HUES6 (cell line): ENCODE results near the gene DTD2.

Source experiments
- H3K27ac ChIP-seq: 2 replicates; pipeline ENCODE4 v1.7.0; 2013; ENCODE audit warnings: low read depth, mild to moderate bottlenecking, low read length, inconsistent platforms
- H3K27me3 ChIP-seq: 2 replicates; pipeline ENCODE4 v1.6.1; 2013; ENCODE audit warnings: low read length; ENCODE audit not compliant: control insufficient read depth, insufficient read depth
- H3K36me3 ChIP-seq: 2 replicates; pipeline ENCODE4 v1.6.1; 2013; ENCODE audit warnings: low read length; ENCODE audit not compliant: control insufficient read depth, insufficient read depth
- H3K4me1 ChIP-seq: 2 replicates; pipeline ENCODE4 v1.6.1; 2013; ENCODE audit warnings: low read length; ENCODE audit not compliant: control insufficient read depth, insufficient read depth
- H3K4me3 ChIP-seq: 2 replicates; pipeline ENCODE4 v1.5.1; 2013; ENCODE audit warnings: low read depth, low read length
- H3K9ac ChIP-seq: one replicate; pipeline ENCODE4 v1.6.1; 2013; ENCODE audit warnings: mild to moderate bottlenecking, low read length
- H3K9me3 ChIP-seq: 2 replicates; pipeline ENCODE4 v1.6.1; 2013; ENCODE audit warnings: low read depth, low read length; ENCODE audit not compliant: control insufficient read depth, insufficient read depth

DTD2 gene

DNA sequence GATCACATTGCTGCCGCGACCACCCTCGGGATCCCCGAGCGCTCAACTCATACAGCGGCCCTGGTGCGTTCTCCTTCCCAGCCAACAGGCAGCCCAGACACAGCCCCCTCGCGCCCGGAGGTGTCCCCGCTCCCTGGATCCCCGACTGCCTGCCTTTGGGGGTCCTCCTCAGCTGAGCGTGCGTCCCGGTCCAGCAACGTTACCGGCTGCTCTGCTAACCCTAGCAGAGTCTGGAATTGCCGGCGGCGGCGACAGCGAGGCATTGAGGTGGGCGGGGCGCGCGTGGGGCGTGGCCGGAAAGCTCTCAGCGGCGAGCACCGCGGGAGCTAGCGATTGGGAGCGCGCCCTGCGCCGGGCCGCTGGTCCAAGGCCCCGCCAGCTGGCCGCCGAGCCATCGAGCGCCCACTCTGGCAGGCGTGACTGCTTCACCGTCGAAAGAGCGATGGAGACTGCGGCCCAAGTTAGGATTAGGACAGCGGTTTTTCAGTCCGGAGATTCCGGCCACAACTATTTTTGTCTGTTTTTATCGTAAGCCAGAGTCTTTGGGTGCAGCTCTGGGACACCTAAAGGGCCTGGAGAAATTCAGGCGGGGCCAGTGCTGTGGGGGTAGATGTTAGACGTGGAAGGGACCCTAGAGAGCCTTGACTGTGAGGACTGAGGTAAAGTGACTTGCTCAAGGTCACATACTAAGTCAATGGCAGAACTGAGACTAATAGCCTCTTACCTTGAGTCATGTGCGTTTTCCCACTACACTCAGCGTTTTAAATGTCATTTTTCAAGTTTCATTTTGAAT is 36.8 kb downstream of the DTD2 start, which contains the start of gene HEATR5A:
TSS of gene HEATR5A (minus strand) at position 232 of the 793 bp plus-strand sequence. CDS start 17,575 bp downstream, outside the sequence.
- Histone ChIP-seq H3K9me3 (no peaks in the 10 kb centered on the region), H3K27ac (no peak within 1 kb of the TSS; the same call in 1 of the 2 replicates), H3K9ac (peak within 1 kb of the TSS; percentile 86), H3K27me3 (no peaks in the 10 kb centered on the region), H3K36me3 (no peaks in the 10 kb centered on the region), H3K4me3 (peak within 1 kb of the TSS; percentile 97), H3K4me1 (peaks cover 8% of the 10 kb centered on the region)

DNA sequence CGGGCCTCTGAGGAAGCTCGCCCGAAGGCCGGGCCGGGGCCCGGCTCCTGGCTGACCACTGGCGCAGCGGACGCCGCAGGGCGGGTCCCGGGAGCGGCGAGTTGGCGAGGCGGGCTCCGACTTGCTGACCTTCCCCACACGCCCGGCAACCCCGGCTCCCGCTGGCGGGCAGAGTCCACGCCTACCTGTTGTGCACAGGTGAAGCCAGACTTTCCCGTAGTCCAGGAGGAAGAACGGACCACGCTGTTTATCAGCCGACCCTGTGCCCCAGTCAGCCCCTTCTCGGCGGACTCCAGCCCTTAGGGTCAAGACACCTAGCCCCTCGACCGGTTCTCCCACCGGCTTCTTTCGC is 37.4 kb downstream of the DTD2 start:
- no peak overlapping the region; the same call in 1 of the 2 replicates for H3K27ac ChIP-seq

DNA sequence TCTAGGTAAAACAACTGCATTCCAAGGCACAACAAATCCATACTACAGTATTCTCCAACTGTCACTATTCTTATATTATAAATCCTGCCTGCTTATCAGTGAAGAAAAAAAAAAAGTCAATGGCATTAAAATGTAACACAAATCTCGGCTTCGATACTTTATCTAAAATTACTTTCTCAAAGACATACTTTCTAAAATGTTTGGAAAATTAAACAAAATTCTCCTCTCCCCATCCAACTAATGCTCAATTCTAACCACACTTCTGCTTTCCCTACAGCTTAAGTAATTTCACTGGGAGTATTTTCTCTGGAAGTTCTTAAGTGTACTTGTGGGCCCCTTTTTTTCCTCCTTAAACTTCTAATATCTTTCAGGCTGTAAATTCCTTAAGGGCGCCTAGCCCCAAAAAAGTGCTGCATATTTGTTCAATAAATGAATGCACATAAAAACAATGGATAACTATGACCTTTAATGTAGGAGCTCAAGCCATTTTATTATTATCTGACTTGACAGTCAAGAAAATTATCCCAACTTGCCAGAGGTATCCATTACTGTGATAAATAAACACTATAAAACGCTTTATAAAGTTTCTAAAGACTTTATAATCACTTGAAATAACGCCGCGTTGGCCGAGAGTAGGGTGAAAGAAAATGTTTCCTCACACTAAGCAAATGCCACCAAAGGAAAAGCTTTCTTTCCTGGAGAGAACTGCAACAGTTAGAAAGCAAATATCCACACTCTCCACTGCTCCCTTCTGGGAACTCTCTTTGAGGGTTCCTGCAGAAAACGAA is 37.9 kb downstream of the DTD2 start:
- Histone ChIP-seq H3K4me1 (peaks cover 8% of the 10 kb centered on the region), H3K36me3 (no peaks in the 10 kb centered on the region), H3K27me3 (no peaks in the 10 kb centered on the region), H3K27ac (no peak overlapping the region; the same call in 1 of the 2 replicates), H3K9me3 (no peaks in the 10 kb centered on the region), H3K4me3 (peak overlapping the region; percentile 97), H3K9ac (peak overlapping the region; percentile 86)

More for the DNA sequence above, 37.4 kb downstream of the DTD2 start:
- H3K27me3 ChIP-seq = no peaks in the 10 kb centered on the region
- peaks cover 8% of the 10 kb centered on the region for H3K4me1 ChIP-seq
- H3K36me3 ChIP-seq = no peaks in the 10 kb centered on the region
- H3K4me3 ChIP-seq = peak overlapping the region; percentile 97
- H3K9me3 ChIP-seq = no peaks in the 10 kb centered on the region
- peak overlapping the region; percentile 86 for H3K9ac ChIP-seq

DNA sequence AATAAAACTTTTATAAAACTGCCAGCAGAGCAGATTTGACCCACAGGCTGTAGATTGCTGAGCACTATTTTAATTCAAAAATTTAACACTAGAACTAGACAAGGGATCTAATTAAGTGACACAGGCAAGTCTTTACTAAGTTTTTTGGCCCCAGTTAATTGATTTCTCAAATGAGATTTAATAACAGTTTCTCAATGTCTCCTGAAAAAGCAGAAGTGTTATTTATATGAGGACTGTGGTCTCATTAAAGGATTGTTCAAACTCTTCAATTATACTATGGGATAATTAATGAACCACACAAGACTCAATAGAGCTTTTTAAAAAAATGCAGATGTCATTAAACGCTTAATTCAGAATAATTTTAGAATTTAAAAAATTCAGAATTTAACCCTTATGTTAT is 38.9 kb downstream of the DTD2 start:
- Histone ChIP-seq H3K27ac (no peak overlapping the region), H3K4me1 (peaks cover 8% of the 10 kb centered on the region), H3K9ac (no peak overlapping the region), H3K27me3 (no peaks in the 10 kb centered on the region), H3K36me3 (no peaks in the 10 kb centered on the region), H3K9me3 (no peaks in the 10 kb centered on the region), H3K4me3 (no peak overlapping the region)

DNA sequence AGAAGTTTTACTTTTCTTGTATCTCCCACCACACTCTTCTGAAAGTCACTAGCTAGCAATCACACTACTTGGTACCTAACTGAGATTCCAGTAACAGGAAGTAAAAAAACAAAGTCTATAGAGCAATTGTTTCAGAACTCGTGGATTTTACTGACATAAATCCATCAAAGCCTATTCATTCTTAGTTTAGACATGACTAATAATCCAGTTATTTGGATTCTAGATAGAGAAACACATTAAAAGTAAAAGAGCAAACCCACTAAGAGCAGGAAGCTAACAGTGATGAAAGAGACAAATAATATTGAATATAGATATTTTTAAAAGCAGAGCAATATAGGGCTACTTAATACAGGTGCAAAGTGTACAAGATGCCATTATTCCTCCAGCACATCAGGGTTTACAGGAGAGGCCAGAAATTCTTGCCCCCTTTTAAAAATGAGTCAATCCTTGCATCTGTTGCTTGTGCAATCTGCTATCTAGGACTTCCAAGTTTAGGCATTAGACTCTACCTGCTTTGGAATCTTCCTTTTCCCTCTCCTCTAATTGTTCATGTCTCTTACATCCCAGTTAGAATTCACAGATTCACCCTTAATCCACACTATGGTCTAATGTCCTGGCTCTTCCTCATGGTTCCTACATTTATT is 43.0 kb downstream of the DTD2 start:
- H3K4me1 ChIP-seq = peaks cover 8% of the 10 kb centered on the region
- no peak overlapping the region for H3K9ac ChIP-seq
- H3K36me3 ChIP-seq = no peaks in the 10 kb centered on the region
- no peak overlapping the region for H3K4me3 ChIP-seq
- no peaks in the 10 kb centered on the region for H3K27me3 ChIP-seq
- H3K9me3 ChIP-seq = no peaks in the 10 kb centered on the region
- H3K27ac ChIP-seq = no peak overlapping the region

DNA sequence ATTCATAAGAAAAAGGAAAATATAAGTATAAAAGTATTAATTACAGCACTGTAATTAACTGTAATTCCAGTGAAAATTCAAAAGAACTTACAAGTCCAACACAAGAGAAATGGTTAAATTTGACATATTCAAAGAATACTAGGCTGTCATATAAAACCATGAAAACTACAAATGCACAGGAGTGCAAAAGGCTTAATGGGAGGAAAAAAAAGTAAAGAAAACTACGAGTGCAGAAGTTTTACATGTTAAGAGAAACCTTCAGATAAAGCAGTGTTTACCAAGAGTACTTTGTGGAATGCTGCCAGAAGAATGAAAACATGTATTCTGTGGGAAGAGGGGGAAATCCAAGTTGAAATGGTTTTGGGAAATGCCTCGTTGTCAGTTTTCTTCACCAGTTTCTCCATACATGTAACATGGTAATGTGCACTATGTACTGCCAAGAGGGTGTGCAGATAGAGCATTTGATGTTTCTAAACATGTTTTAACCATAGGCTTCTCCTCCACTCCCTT is 46.0 kb downstream of the DTD2 start:
- no peaks in the 10 kb centered on the region for H3K36me3 ChIP-seq
- H3K4me1 ChIP-seq = 0 out of 2 replicates have a peak, but pooled peaks cover 4% of the 10 kb centered on the region
- H3K9me3 ChIP-seq = no peaks in the 10 kb centered on the region
- H3K9ac ChIP-seq = no peak overlapping the region
- no peak overlapping the region for H3K4me3 ChIP-seq
- no peaks in the 10 kb centered on the region for H3K27me3 ChIP-seq
- no peak overlapping the region for H3K27ac ChIP-seq

DNA sequence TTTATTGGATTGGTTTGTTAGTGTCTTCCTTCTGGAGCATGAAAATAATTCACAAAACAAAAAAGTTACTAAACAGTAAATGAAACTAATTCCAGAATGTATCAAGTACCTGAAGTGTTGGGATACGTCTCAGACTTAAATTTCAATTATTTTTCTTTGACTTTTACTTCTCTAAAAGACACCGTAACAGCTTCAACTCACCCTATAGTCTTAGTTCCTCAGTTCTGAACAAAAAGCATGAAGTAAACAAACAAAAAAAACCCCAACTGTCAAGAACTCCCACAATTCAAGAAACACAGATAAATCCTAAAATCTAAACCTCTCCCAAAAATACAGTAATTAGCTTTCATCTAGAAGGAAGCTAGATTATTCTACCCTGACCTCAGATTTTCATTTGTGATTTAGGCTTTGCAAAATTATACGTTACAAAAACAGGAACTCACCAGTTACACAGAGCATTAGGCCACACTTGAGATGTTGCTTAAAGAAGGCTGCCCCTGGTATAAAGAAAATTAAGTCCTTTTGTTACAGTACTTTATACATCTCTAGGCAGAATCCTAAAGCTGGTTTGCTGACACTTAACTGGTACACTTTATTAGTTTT is 47.2 kb downstream of the DTD2 start:
- Histone ChIP-seq H3K36me3 (no peaks in the 10 kb centered on the region), H3K4me1 (0 out of 2 replicates have a peak, but pooled peaks cover 4% of the 10 kb centered on the region), H3K27ac (0 out of 2 replicates have a peak overlapping the region, but pooled peaks have one; percentile 9), H3K4me3 (no peak overlapping the region), H3K27me3 (no peaks in the 10 kb centered on the region), H3K9ac (no peak overlapping the region), H3K9me3 (no peaks in the 10 kb centered on the region)

DNA sequence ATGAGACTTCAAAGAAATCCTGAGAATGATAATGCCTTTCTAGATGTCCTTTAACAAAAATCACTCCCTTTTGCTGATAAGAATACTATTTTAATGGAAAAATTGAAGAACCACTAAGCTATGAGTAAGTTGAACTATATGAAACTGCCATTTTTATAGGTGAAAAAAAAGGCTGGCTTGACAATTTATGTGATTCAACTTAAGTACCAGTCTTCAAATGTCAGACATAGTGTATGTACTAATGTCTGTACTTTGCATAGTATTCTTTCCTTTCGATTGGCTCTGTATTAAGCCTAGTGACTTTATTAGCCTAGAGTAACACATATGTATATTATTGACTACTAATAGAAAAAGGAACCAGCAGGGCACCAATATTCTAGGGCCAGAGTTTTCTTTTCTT is 48.9 kb downstream of the DTD2 start:
- Histone ChIP-seq H3K36me3 (no peaks in the 10 kb centered on the region), H3K4me1 (0 out of 2 replicates have a peak, but pooled peaks cover 4% of the 10 kb centered on the region), H3K4me3 (no peak overlapping the region), H3K27me3 (no peaks in the 10 kb centered on the region), H3K27ac (no peak overlapping the region), H3K9me3 (no peaks in the 10 kb centered on the region), H3K9ac (no peak overlapping the region)

DNA sequence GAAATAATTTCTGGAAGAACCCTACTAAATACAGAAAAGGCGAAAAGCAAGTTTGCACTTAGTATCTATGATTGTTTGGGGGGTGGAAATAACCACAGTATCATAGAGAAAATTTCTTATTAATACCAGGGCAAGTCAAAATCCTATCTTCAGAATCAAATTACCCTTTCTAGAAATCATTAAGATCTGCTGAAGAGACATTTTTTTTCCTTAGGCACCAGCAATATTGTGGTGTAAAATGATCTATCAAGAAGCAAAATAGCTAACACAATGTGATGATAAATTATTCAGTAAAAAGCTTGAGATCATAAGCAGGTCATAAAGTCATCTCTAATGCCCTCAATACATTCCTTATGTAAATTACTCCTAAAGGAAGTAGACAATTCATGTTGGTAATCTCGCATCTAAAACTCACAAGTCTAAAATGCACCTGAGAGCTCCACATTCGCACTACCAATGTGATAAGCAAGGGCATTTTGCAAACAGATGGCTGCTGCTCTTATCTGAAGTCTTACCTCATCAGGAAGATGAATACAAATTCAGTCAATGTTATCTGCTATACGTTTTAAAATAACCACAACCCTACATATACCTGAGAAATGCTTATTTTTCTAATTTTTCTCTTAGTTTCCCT is 51.6 kb downstream of the DTD2 start:
- no peak overlapping the region for H3K9ac ChIP-seq
- H3K4me3 ChIP-seq = no peak overlapping the region
- no peaks in the 10 kb centered on the region for H3K9me3 ChIP-seq
- H3K4me1 ChIP-seq = no peaks in the 10 kb centered on the region
- H3K27me3 ChIP-seq = no peaks in the 10 kb centered on the region
- H3K36me3 ChIP-seq = 0 out of 2 replicates have a peak, but pooled peaks cover 3% of the 10 kb centered on the region
- no peak overlapping the region for H3K27ac ChIP-seq

DNA sequence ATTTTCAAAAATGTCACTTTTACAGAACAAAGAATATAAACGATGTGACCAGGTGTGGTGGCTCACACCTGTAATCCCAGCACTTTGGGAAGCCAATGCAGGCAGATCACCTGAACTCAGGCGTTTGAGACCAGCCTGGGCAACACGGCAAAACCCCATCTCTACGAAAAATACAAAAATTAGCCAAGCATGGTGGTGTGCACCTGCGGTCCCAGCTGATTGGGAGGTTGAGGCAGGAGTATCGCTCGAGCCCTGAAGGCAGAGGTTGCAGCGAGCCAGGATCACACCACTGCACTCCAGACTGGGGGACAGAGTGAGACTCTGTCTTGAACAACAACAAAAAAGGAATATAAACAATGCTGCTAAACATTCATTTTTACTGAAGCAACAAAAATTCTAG is 52.2 kb downstream of the DTD2 start:
- H3K9ac ChIP-seq = no peak overlapping the region
- H3K4me3 ChIP-seq = no peak overlapping the region
- H3K27me3 ChIP-seq = no peaks in the 10 kb centered on the region
- no peaks in the 10 kb centered on the region for H3K4me1 ChIP-seq
- no peaks in the 10 kb centered on the region for H3K9me3 ChIP-seq
- no peak overlapping the region for H3K27ac ChIP-seq
- H3K36me3 ChIP-seq = peaks cover 6% of the 10 kb centered on the region; the same call in 1 of the 2 replicates
